ENCODE measurements around the gene C10orf95.

The C10orf95 gene

DNA sequence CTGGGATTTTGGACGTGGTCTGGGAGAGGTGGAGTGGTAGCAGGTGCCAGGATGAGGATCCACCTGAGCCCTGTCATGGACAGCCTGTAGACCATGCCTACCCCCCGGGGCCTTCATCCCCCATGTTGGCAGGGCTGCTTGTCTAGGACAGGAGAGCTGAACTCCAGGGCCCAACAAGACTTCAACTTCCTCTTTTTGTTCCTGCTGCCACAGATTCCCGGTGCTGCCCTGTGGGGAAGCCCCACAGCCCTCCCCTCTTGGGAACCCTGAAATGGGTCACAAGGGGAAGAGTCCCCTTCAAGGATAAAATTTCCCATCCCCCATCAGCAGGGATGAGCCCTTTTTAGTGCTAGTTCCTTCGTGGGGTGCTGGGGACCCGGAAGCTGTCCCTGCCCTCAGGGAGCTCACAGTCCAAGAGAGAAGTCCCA is 17.7 kb downstream of the C10orf95 start:
- DNase-seq = no peak

DNA sequence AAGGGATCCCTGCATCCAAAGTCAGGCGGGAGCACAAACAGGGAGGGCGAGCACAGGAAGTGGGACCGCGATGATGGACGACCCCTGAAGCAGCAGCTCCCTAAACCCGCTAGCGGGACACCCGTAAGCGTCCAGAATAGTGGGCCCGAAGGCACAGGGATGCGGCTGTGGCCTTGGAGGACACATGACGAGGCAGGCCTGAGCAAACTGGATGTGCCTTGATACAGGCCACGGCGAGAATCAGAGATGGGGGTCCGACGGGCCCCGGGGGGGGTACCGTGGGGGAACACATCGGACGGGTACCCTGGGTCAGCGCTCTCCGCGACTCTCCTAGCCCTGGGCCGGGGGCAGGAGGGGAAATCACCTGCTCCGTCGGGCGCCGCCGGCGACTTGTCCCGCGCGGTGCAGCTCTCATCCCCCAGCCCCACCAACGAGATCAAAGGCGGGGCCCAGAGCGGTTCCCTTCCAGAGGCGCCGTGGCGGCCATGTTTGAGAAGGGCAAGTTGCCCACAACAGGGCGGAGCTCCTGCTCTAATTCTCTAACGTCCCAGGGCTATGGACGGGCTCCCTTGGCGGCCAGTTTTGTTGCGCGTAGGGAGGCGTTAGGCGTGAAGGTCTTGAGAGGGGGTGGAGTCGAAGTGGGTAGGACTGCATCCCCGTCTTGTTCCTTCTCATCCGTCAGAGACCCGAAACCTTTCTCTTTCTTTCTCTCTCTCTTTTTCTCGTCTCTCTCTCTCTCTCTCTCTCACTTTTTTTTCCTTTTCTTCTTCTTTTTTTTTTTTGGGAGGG is 19.0 kb downstream of the C10orf95 start, which contains the start of gene CUEDC2:
Gene CUEDC2, minus strand, starts transcription at position 413 of the 789 bp plus-strand sequence. CDS start 7,386 bp downstream, outside the sequence.
- DNase-seq = peak; percentile 98

DNA sequence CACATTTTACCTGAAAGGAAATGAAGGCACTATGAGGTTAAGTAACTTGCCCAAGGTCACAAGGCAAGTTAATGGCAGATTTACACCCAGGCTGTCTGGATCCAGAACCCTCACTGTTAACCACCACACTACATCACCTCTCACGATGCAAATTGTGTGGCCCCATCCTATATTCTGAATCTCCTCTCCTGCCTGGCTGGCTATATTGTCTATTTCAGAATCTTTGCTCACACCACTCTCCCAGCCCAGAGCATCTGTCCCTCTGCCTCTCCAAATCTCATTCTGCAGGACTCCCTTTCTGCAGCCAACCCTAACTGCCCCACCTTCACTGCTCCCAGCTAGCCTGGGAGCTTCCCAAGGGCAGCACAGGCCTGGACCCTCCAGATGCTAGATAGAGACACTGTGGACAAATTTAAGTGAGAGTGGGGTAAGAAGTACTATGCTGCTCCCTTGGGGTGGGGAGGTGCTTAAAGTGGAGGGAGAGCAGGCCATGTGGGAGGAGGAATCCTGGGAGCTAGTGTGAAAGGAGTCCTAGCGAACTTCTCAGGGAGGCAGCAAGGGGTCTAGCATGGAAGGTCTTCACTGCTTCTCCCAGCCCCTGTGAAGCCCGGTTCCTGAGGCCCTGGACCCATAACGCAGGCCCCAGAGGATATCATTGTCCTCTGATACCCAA is 19.8 kb downstream of the C10orf95 start:
- peak; percentile 59 for DNase-seq

DNA sequence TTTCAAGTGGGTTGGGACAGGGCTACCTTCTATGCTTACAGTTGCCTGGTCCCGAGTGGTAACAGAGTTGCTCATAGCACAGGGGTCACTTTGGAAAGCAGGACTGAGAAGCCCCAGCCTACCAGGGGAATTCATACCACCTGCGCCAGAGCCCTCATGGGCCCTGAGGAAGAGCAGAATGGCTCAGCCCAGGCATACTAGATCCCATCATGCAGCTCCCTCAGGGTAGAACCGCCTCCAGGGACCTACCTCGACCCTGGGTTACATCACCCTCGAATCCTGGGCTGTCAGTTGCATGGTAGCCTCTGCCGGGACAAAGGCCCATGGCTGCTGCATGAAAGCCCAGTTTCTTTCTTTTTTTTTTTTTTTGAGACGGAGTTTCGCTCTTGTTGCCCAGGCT is 21.9 kb downstream of the C10orf95 start:
- DNase-seq = no peak

DNA sequence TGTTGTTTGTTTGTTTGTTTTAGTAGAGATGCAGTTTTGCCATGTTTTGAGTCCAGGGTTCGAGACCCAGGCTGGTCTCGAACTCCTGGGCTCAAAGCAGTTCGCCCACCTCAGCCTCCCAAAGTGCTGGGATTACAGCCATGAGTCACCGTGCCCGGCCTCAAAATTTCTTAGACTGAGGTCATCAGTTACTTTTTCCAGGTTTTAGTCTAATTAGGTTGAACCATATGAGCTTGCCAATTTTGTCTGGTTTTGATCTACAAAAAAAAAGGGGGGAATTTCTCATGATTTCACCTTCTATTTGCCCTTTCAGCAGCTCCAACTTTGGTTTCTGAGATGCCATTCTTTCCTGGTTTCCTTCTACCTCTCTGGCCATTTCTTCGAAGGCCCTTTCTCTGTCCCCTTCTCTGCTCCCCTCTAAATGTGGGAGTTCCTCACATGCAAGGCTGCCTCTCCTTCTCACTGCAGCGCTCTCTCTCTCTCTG is 24.5 kb downstream of the C10orf95 start:
- no peak for DNase-seq

DNA sequence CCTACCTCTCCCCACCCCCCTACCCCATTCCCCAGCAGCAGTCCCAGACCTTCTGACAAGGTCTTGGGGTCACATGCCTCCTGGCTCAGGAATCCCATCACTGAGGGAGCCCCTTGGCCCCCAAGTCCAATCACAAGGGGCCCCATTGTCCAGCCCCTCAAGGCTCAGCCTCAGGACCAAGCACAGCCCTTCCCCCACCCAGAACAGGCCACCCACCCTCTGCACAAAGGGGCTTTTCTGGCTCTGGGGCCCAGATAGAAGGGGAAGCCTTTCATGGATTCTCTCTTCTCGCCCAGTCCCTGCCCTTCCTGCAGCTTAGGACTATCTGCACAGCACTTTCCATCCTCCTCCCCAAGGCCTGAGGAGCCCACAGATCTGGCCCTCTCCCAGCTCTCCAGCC is 25.9 kb downstream of the C10orf95 start:
- DNase-seq = no peak

DNA sequence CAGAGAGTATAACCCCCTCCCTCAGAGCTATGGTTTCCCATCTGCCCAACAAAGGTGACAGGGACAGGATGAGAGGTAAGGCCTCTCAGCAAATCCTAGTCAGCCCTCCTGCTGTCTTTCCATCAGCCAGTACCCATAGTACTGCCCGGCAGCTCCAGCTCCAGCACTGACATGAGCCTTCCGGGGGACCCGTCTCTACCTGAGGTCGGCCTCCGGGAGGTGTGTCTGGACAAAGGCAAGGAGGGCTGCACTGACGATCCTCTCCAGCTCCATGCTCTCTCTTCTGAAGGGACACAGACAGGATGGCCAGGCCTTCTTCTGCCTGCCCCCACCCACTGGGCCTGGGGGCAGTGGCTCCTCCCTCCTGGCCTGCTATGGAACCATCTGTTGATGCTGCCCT is 26.4 kb downstream of the C10orf95 start:
- DNase-seq = no peak

DNA sequence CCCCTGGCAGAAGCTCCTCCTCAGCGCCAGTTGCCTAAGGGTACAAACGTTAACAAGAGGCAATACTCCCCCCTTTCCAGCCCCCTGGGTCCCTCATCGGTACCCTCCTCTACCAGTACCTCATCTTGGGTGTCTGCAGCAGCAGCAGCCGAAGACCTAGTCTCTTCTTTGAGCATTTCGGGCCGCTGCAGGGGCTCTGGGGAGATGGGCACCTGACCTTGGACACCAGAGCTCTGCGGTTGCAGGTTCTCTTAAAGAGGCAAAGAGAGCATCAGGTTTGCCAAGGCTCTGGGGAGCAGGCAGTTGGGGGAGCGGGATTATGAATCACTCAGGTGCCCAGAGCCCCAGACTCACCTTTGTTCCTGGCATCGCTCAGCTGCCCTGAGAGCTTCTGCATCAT is 27.2 kb downstream of the C10orf95 start:
- no peak for DNase-seq

DNA sequence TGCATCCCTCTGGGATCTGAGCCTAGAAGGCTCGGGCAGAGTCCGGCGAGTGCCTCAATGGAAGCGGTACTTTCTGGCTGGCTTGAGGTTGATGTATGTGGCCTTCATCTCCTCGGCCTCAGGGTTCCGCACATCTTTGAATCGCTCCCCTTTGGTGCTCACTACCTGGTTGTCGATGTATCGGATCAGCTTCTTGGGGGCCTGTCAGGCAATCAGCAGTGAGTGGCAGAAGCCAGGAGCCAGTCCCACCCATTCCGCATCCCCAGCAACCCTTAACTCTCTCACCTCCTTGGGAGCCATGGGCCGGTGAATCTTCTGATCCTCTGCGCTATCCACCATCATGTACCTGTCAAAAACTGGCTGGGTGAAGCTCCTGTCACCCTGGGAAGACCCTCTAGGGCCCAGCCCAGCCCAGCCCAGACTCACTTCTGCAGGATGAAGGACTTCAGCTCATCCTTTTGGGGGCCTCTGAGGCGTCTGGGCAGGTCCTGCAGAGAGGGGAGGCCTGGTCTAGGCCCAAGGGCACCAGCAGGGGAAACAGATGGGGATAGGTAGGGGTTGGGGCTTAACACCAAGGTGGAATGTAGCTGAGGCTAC is 27.9 kb downstream of the C10orf95 start:
- no peak for DNase-seq

DNA sequence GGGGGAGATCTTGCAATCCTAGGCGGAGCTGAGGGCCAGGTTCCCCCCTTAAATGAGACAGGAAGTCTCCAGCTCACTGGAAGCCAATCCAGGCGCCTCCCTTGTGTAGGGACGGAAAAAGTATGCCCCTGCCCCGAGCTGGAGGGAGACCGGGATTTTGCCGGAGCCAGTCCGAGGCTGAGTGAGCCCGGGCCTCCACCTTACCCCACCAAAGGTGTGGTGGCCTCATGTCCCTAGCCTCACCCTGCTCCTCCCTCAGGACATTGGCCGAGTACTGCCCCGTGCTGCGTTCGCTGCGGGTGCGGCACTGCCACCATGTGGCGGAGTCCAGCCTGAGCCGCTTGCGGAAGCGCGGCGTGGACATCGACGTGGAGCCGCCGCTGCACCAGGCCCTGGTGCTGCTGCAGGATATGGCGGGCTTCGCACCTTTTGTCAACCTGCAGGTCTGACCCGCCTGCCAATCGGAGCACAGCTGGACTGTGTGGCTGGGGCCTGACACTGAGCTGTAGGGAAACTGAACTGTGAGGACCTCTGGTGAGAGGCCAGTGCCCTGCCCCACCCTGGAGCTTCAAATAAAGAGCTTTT is 28.7 kb downstream of the C10orf95 start:
- peak; percentile 74 for DNase-seq

DNA sequence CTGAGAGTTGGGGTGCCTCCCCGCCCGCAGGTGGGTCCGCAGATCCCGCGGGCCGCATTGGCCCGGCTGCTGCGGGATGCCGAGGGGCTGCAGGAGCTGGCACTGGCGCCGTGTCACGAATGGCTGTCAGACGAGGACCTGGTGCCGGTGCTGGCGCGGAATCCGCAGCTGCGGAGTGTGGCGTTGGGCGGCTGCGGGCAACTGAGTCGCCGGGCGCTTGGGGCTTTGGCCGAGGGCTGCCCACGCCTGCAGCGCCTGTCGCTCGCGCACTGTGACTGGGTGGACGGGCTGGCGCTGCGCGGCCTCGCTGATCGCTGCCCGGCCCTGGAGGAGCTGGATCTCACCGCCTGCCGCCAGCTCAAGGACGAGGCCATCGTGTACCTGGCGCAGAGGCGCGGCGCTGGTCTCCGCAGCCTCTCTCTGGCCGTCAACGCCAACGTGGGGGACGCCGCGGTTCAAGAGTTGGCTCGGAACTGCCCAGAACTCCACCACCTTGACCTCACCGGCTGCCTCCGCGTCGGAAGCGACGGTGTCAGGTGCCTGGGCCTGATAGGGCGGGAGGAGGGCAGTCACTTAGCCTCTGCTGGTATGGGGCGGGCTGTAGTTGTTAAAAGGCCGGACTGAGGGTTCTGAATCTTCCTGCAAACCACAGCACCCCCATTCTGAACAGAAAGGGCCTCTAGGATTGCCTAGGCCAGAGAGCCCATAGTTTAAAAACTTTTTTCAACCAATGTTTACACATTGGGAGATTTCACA is 29.4 kb downstream of the C10orf95 start:
- peak; percentile 37 for DNase-seq

DNA sequence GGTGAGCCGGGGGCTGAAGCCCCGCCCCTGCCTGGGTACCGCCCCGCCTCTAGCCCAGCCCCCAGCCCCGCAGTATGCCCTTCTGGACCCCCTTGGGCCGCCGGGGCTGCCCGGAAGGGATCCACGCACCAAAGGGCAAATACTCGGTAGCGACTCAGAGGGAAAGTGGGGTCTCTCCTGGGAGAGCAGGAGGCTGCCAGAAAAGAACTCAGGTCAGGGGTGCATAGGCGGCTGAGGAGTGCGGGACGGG is 29.9 kb downstream of the C10orf95 start:
- DNase-seq = no peak

DNA sequence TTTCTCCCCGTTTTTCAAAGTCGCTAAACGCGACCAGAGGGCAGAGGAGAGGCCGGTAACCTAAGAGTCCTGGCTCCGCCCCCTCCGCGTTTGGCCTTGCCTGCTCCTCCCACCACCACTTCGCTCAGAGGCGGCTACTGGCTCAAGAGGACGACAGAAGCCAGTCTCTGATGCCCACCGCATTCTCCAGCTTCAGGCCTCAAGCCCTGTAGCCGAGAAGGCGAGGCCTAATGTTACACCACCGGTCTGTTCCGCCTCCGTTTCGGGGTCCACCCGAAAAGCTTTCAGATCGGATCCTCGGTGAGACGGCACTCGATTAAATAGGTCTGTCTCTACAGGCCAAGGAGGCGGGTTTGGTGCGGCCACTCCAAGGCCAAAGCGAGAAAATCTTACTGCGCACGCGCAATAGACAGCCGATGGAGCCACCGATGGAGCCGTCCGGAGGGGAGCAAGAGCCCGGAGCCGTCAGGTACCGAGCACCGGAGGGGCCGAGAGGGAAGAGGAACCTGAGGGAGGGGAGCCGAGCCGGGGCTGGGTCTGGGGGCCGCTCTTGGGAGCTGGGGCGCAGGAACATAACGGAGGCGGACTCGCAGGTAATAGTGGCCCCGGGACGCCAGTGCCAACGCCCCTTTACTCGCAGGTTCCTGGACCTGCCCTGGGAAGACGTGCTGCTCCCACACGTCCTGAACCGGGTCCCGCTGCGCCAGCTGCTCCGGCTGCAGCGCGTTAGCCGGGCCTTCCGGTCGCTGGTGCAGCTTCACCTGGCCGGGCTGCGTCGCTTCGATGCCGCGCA is 30.4 kb downstream of the C10orf95 start, which contains the start of gene FBXL15:
Gene FBXL15, plus strand, starts transcription at position 123 of the 793 bp plus-strand sequence. Its CDS starts 294 bp downstream, at position 417.
- peak; percentile 98 for DNase-seq

DNA sequence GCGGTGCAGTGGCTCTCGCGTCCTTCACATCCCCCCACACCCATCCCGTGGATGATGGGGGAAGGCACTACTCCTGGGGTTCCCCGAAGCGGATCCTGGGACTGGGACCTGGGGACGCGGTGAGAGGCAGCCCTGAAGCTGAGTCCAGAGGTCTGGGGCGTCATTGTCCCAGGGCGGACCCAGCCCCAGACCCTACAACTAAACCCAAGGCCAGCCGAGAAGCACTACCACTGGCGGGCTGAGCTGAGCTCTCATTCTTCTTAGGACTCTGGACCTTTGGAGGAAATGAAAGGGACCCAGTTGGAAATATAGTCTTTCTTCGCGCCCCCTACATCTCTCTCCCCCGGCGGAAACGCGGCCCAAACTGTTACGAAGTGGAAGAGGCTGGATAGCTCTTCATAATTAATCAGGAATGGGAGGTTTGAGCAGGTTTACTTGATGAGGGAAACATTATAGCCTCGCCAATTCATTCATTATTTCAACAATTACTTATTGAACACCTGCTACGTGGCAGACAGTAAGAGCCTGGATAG is 31.1 kb downstream of the C10orf95 start:
- DNase-seq = no peak

DNA sequence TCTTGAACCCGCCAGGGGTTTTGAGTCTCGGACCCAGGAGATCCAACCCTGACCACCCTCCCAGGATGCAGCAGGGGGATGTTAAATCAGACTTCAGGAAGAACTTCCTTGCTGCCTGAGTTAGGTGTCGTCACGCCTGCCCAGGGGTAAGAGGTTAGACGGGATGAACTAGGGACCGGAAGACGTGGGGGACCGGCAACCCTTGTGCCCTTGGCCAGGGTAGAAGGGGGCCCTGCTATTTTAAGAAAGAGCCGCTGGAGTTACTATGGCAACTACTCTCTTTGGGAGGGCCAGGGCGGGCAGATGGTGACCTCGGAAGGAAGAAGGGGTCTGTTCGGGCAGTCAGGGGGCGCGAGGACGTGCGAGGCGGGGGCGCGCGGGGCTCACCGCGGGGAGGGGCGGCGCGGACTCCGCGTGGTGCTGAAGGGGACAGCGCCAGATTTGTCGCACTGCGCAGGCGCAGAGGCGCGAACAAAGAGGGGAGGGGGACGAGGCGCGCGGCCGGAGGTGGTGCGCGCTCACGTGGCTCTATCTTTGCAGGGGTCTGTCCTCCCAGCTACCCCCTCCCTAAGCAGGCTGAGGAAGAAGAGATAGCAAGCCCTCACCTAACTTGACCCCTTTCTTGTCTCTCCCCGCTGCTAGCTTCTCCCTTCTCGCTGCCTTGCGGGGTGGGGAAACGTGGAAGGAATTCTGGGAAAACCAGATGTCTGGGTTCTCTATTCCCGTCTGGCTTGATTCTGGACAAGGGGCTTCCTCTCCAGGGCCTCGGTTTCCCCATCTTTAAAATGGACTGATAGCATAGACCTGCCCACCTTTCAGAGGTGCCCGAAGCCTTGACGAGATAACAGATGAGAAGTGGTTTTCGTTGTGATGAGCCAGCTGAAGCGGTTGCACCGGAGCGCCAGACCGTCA is 31.8 kb downstream of the C10orf95 start:
- DNase-seq = peak; percentile 90

DNA sequence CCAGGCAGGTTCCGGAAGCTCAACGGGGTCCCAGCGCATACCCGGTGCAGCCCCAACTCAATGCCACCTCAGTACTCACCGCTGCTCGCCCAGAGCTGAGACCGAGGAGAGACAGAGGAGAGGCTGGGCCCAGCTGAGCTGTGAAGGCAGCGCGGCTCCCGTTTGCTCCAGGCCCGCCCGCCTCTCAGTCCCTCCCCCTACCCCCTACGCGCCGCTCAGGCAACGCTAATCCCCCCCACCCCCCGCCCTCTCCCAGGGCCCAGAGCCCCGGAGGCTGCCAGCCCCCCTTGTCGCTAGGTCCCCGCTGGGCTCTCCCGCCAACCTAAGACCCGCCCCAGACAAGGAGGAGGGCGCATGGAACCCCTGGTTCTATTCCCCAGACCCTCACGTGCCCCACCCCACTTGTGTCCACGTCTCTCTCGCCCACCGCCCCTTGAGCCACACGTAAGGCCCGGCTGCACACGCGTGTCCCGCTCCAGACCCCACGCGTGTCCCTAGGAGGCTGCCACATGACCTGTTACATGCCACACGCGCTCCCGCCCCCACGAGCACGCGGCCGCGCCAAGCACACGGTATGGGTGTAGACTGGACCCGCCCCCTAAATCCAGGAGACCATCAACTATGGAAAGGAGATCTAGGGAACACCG is 32.6 kb downstream of the C10orf95 start, which contains the start of gene PSD:
Gene PSD, minus strand, starts transcription at position 164 of the 647 bp plus-strand sequence. CDS start 1,747 bp downstream, outside the sequence.
- peak; percentile 96 for DNase-seq

DNA sequence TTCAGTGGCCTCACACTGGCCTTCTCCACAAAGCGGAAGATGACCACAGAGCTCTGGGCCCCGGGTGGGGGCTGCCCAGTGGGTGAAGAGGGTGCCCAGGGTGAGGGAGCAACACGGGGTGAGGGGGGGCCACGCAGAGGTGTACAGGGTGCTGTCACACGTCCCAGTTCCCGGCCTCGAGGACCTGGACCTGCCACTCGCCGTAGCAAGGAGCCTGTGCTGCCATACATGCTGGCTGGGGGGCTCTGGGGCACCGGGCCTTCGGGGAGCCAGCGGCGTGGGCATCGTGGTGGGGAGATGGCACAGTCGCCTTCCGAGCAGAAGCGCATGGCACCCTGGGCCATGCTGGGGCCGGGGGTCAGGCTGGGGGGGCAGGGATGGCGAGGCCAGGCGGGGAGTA is 34.6 kb downstream of the C10orf95 start:
- DNase-seq = no peak

DNA sequence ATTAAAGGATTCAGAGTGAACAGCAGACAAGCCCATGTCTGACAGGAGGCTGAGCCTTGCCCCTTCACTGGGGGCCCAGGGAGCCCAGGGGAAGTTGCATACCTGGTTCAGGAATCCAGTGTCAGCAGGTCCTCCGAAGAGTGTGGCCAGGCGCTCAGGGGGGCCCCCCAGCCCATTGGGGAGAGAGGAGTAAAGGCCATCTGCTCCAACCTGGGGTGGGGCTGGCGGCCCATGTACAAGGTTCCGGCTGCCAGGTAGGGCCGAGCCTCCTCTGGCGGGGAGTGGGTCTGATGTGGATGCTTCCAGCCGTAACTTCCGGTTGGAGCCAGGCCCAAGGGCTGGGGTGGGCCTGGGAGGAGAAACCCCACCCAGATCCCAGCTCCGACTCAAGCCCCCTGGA is 35.1 kb downstream of the C10orf95 start:
- DNase-seq = peak; percentile 61

DNA sequence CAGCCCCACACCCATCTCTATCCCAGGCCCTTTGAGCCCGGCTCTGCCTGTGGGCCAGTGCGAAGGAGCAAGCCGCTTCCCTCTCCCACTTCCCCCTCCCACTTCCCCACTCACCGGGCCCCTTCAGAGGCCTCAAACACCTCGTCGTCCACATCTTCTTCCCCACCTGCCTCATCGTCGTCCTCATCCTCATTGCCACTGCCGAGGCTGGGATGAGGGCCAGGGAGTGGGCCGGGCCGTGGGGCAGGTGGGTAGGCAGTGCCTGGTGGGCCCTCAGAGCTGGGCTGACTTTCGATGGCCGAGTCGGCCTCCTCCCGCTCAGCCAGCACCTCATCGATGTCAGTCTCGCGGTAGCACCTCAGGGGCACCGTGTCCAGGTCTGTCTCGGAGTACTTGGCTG is 36.6 kb downstream of the C10orf95 start:
- no peak for DNase-seq

Data from NCI-H82 (cell line).